Glutamatergic neuron (in vitro differentiated cells): Measurements from ENCODE around the gene SEMA6B. TPM values are rescaled to one million over a fixed set of nuclear protein-coding genes. Genes with fewer than 3 reads are reported as not detected.

ENCODE experiments used
- DNase-seq: peaks from one replicate; pipeline ENCODE4 v3.0.0; 2022
- H3K27ac Mint-ChIP-seq: one replicate; pipeline ENCODE4 v1.8.0; 2020; ENCODE audit warnings: mild to moderate bottlenecking, mixed read lengths, inconsistent platforms; ENCODE audit not compliant: unreplicated experiment
- H3K27me3 Mint-ChIP-seq: one replicate; pipeline ENCODE4 v1.8.0; 2020; ENCODE audit warnings: mild to moderate bottlenecking, moderate library complexity, mixed read lengths, inconsistent platforms; ENCODE audit not compliant: unreplicated experiment
- H3K36me3 Mint-ChIP-seq: one replicate; pipeline ENCODE4 v1.8.0; 2020; ENCODE audit warnings: mild to moderate bottlenecking, mixed read lengths, inconsistent platforms; ENCODE audit not compliant: unreplicated experiment
- H3K4me1 Mint-ChIP-seq: one replicate; pipeline ENCODE4 v1.8.0; 2020; ENCODE audit warnings: mild to moderate bottlenecking, low read depth, mixed read lengths, inconsistent platforms; ENCODE audit not compliant: unreplicated experiment
- H3K4me3 Mint-ChIP-seq: one replicate; pipeline ENCODE4 v1.8.0; 2020; ENCODE audit warnings: mild to moderate bottlenecking, mixed read lengths, inconsistent platforms; ENCODE audit not compliant: unreplicated experiment
- H3K9me3 Mint-ChIP-seq: one replicate; pipeline ENCODE4 v1.8.0; 2020; ENCODE audit warnings: mild to moderate bottlenecking, moderate library complexity, mixed read lengths, inconsistent platforms; ENCODE audit not compliant: unreplicated experiment
- CTCF ChIP-seq: fragments of 200-600 bp; sonication (generic); IDR thresholded peaks from one replicate; pipeline ENCODE4 v1.5.0; 2021; ENCODE audit not compliant: partially characterized antibody, unreplicated experiment
- total RNA-seq: library from RNA; stranded (reverse); fragmentation: NEBNext Ultra II Directional; extraction: Animal tissue kit (Norgen Biotek cat#: 25700); gene quantifications from one replicate; pipeline ENCODE4 v1.2.1, GENCODE V29; 2021; ENCODE audit not compliant: unreplicated experiment

SEMA6B gene
- total RNA-seq, 1 donor from 2014 or later, result 234 TPM

GRCh38 chr19:4507150-4507452, 52.4 kb downstream of the SEMA6B start:
- Mint-ChIP-seq H3K36me3 (no peaks in the 10 kb centered on the region), H3K9me3 (peaks cover 3% of the 10 kb centered on the region), H3K4me1 (peaks cover 5% of the 10 kb centered on the region), H3K4me3 (no peak overlapping the region), H3K27ac (no peak overlapping the region), H3K27me3 (peaks cover 16% of the 10 kb centered on the region)
- no peak for TF ChIP-seq CTCF
- no peak for DNase-seq

- no peak for TF ChIP-seq CTCF
- Mint-ChIP-seq H3K36me3 (no peaks in the 10 kb centered on the region), H3K27ac (peak overlapping the region; percentile 36), H3K4me1 (peaks cover 7% of the 10 kb centered on the region), H3K27me3 (peaks cover 16% of the 10 kb centered on the region), H3K9me3 (peaks cover 3% of the 10 kb centered on the region), H3K4me3 (peak overlapping the region; percentile 69)
- no peak for DNase-seq
Observed at GRCh38 chr19:4506449-4507149, 52.9 kb downstream of the SEMA6B start.

- Mint-ChIP-seq H3K4me1 (peaks cover 7% of the 10 kb centered on the region), H3K27me3 (peaks cover 12% of the 10 kb centered on the region), H3K36me3 (no peaks in the 10 kb centered on the region), H3K4me3 (peak overlapping the region; percentile 69), H3K9me3 (peaks cover 3% of the 10 kb centered on the region), H3K27ac (peak overlapping the region; percentile 36)
- DNase-seq, result no peak
- no peak for TF ChIP-seq CTCF
Observed at GRCh38 chr19:4505570-4506448, 53.7 kb downstream of the SEMA6B start.

GRCh38 chr19:4504891-4505569, 54.5 kb downstream of the SEMA6B start:
- Mint-ChIP-seq H3K9me3 (peaks cover 3% of the 10 kb centered on the region), H3K27ac (no peak overlapping the region), H3K27me3 (peaks cover 12% of the 10 kb centered on the region), H3K36me3 (no peaks in the 10 kb centered on the region), H3K4me3 (no peak overlapping the region), H3K4me1 (peaks cover 7% of the 10 kb centered on the region)
- no peak for DNase-seq
- TF ChIP-seq CTCF, result no peak
